Fibroblast of the conjunctiva (primary cell): ENCODE measurements around the gene ULK2.
"Not testable (repeated sequence)": the region's sequence is repeated elsewhere in the genome, so short reads cannot be mapped to it uniquely, and the experiment has no call there.

Experiments used
- DNase-seq: peaks from one replicate; pipeline ENCODE4 v3.0.0-alpha.2; 2010; ENCODE audit warnings: low read depth

ULK2 gene

DNA sequence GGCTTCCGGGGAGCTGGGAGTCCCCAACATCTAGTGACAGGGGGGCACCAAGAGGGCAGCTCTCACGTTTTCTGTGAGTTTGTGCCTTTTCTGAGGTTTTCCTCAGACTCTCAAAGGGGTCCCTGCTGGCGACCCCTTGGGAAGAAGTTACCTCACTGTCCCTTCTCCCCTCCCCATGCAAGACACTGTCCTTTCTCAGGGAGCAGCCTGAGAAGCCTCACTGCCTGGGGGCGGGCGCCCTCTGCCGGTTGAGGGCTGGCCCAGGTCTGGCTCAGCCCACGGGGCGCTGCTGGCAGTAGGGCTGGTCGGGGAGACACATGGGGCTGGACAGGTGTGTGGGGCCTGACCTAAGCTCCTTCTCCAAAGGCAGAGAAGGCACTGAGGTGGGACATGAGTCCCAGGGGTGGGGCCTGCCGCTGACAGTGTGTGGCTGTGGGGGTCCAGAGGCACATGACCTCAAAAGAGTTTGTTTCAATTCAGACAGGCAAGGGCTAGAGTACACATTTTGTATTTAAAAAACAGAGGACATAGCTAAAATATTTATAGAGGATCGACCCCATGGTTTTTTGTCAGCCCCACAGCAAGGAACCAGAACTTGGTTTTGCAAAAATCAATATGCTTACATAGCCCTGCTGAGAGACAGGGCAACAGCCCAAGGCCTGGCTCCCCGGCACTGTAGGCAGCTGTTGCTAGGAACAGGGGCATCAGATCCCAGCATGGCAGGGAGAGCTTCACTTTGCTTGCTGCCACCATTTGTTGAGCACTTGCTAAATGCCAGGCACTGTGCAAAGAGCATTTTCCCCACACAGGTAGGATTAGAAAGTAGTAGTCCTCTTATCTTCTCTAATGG, 101.1 kb downstream of the ULK2 start:
- DNase-seq = peak; percentile 30

DNA sequence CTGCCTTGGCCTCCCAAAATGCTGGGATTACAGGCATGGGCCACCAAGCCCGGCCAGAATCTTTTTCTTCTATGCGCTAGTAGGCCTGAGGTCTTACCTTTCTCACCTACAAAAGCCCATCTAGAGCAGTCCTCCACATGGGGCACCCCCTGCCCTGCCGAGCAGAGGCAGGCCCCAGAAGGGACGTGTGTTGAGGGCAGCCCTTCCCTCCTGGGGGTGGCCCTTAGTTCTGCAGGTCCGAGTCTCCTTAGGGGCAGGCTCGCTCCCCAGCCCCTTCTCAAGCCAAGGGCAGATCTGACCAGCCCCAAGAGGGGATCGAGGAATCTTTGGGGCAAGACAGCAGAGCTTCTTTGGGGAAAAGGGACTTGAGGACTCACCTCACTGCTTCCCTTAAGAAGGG, 101.7 kb downstream of the ULK2 start:
- no peak for DNase-seq

DNA sequence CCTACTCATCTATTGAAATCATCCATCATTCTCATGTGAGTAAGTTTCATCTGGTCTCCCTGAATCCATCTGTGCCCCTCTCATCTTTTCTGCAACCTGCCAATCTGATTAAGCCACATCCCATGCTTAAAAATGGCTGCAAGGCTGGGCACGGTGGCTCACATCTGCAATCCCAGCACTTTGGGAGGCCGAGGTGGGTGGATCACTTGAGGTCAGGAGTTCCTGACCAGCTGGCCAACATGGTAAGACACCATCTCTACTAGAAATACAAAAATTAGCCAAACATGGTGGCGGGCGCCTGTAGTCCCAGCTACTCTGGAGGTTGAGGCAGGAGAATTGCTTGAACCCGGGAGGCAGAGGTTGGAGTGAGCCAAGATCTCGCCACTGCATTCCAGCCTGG, 103.7 kb downstream of the ULK2 start:
- not testable (repeated sequence) for DNase-seq

DNA sequence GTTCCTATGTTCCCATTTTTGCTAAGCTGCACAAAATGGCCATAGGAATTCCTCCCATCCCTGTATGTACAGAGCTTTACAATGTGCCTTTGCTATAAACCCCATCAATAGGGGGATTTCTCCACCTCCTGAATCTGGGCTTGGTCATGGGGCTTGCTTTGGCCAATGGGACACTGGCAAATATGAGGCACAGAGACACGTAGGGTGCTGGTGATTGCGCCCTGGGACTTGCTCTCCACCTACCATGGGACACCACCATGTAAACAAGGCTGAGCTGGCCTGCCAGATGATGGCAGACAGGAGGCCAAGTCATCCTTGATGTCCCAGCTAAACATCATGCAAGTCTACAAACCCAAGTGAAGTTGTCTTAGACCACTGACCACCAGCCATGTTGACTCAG, 104.3 kb downstream of the ULK2 start:
- DNase-seq = no peak

DNA sequence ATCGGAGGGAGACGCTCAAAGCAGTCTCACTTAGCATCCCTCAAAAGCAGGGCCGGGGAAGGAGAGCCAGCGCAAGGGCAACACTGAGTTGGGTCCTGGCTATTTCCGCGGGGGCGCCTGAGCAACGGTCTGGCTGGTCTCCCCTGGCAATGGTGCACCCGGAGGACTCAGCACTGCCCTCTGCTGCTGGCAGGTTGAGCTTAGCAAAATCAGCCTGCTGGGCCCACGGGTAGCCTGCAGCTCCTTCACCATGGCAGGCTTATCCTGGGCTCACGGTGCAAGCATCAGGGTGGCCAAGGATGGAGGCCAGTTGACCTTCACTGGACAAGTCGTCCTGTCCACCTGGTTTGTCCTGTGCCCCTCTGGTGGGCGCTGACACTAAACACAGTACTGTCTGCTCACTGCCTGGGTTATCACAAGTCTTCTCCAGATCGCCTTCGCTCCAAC, 105.2 kb downstream of the ULK2 start:
- peak; percentile 42 for DNase-seq

DNA sequence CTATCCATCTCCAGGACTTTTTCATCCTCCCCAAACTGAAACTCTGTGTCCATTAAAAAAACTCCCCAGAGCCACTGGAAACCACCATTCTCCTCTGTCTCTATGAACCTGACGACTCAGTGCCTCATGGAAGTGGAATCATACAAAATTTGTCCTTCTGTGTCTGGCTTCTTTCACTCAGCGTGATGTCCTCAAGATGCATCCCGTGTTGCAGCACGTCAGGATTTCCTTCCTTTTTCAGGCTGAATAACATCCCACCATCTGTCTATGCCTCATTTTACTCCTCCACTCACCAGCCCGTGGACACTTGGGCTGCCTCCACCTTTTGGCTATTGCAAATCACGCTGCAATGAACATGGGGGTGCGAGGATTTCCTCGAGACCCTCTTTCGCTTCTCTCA, 107.0 kb downstream of the ULK2 start:
- no peak for DNase-seq

DNA sequence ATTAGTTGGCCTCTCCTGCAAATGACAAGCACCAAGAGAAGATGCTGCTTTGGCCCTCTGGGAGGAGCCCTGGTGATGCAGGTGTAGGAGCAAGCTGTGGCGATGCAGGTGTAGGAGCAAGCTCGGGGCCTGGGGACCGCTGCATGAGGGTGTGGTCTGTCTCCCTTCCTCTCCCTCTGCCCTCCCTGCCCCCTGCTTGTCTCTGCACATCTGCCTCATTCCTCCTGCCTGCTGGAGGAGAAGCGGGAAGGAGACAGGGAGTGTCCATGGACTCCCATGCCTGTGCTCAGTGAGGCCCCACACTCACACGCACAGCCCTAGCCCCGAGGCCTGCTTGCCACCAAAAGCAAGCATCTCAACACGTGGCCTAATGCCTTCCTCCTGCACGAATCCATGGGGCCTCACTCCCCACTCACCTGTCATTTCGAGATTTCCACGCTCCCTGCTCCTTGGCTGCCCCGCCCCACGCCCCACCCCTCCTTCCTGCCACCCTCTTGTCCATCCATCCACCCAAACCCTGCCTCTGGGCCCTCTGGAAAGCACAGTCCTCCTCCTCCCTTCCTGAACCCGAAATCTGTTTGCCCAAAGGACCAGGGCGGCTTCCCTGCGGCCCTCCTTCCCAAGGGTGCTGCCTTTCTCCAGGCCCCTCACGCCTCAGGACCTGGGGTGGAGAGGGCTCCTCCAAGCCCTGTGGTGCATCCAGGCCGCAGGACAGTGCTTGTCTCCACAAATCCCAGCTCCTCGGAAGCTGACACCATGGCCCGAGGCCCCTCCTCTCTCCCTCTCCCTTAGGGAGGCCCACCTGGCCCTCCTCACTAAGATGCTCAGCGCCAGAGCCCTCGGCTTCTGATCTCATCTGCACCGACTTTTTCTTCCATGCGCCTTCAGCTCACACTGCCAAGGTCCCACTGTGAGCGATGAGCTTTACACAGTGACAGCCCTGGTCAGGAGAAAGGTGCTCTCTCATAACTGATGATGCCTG, 107.9 kb downstream of the ULK2 start:
- no peak for DNase-seq

DNA sequence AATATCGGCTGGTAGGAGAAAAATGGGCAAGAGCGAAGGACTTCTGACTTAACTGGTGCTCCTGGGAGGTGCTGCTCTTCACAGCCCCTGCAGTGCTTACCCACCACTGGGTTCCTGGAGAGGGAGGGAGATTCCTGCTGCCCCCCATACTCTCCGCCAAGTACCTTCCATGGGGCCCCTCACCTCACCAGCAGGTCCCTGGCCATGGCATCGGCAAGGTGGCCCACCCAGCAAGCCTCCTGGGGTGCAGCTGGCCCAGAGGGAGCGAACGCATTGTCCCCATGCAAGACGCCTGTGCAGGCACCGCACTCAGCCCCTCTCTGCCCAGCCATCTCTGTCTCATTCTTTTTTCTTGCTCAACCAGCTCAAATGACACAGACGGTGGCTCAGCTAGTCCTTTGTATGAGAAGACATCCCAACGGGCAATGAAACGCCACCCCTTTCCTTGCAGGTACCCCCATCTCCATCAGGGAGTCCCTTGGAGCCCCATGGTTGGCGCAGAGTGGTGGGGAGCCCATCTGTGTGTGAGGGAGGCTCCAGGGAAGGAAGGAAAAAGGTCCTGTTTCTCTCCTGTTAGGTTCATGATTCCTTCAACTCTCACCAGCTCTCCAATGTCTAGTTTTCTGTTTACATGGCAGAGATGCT, 110.1 kb downstream of the ULK2 start:
- no peak for DNase-seq

DNA sequence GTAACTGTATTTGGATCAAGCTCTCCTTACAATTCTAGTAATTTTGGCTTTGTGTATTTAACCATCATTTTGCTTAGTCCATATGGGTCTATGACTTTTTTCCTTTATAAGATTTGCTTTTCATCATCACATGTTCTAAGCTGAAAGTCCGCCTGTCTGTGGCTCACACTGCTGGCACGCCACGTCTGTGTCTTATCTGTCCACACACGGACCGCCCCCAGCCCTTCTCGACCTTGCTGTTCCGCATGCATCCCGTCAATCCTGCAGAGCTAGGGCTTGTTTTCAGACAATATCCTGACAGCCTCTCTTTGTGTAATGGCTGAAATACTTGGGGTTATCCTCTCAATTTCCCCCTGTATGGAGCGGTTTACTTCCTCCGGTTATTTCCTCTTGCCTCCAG, 111.2 kb downstream of the ULK2 start:
- DNase-seq = no peak

DNA sequence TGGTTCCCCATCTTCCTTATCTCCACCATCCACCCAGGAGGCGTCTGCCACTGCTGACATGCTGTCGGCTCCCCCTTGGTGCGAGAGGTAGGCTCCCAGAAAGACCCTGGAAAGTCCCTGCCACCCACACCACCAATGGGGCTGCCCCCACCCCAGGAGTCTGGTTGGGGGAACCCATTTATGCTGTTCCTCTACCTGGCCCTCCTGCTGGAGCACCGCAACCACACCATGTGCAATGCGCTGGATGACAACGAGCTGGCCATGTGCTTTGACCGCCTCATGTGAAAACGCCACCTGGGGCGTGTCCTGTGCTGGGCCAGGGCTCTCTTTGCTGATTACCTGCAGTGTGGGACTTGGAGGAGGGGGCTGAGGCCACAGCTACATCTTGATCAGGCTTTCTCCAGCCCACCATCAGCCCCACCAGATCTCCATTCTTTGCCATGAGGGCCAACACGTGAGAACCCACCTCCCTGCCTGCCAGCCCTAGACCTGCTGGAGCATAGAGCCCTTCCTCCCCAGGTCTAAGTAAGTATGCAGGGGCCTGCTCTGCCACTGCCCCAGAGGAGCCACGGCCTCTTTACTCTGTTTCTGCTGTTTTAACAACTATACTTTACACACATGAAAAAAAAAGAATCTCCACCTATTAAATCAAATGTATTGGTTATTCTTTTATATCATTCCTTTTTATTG, 111.8 kb downstream of the ULK2 start:
- DNase-seq = no peak

DNA sequence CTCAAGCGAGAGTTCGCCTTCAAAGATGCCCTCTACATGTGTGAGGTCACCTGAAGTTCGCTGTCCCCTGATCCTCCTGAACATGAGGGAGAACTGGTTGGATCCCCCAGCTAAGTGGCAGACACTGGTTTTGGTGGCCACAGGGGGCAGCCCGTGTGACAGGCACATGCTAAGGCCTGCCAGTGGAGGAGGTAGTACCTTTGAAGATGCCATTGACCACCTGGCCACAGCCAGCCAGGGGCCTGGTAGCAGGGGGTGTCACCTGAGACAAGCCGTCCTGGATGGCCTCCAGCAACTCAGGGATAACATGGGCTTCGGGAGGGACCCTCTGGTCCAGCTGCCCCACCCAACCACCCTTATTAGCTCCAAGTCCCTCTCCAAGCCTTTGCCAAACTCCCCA, 112.3 kb downstream of the ULK2 start:
- DNase-seq = no peak

DNA sequence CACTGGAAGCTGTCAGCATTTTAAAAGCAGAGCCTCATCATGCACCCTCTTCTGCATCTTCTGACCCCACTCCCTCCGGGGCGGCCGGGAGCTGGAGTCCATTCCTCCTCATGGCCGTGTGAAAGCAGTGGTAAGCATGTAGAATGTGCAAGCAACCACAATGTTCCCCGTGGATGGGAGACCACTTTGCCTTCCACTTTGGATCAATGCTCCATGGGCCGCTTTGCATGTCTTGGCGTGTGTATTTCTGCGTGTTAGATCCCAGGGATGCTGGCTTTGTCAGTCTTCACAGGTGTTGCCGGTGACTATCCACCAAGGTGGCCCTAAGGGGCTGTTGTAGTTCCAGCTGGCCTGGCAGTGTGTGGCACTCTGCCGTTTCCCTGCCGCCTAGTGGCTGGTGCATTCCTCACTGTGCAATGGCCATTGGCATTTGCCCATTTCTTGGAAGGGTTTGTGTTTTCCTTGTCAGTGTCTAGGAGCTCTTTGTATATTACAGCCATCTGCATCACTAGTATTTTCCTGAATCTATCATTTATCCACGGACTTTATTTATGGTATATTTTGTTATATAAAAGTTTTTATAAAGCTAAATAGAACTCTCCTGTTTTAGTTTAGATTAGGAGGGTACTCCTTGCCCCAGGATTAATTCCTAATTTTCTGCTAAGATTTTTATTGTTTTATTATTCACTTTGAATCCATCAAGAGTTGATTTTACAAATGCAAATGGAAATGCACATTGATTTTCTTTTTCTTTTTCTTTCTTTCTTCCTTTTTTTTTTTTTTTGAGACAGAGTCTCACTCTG, 113.9 kb downstream of the ULK2 start:
- no peak for DNase-seq

DNA sequence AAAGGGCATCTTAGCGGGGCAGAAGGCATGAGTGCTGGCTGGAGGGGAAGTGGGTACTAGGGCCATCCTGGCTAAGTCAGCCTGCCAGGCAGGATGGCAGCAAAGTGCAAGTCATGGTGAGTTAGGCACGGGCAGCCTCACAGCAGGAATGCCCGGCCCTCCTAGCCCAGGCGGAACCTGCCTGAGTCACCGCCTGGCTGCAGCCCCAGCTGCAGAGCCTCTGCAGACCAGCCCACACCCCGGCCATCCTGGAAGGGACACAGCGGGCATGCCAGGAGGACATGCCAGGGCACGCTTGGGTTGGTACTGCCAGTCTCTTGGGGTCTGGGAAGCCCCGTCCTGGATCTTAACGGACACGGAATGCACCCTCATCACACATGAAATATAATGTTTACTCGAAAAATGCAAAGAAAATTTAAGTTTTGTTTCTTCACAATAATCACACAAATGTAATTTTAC, 114.7 kb downstream of the ULK2 start:
- peak; percentile 65 for DNase-seq

DNA sequence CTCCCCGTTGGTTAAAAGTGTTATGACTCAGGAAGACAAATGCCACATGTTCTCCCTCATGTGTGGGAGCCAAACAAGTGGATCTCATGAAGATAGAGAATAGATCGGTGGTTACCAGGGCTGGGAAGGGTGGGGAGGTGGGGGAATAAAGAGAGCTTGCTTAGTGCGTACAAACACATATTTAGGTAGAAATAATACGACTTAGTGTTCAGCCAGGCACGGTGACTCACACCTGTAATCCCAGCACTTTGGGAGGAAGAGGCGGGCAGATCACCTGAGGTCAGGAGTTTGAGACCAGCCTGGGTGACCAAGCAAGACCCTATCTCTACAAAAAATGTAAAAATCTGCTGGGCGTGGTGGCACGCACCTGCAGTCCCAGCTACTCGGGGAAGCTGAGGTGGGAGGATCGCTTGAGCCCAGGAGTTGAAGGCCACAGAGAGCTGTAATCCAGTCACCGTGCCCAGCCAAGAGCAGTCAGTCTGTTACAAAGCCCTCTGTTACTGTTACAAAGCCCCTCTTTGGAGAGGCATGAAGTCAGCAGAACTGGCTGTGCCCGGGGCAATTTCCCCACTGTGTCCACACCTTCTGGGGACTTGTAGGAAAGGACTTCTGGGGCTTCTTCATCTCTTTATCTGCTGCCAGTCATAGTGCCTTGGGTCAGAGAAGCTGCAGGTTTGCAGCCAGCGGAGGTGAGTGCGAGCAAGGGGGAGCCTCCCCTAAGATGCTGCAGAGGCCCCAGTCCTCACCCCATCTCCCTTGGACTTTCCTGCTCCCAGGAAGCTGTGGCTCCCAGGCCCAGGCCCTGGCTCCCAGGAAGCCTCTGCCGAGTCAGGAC, 115.3 kb downstream of the ULK2 start:
- no peak for DNase-seq

DNA sequence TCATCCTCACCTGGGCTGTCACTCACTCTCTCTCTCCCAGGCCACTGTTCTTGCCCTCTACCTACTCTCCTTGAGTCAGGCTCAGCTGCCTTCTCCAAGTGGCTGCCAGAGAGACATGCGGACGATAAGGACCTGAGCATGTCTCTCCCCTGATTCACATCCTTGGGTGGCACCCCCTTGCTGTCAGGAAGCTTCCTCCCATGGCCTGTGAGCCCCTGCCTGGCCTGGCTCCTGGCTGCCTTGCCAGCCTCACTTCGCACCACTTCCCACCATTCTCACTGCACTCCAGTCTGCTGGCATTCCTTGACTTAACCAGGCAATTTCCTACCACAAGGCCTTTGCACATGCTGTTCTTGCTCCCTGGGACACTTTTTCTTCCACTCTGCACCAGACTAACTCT, 116.9 kb downstream of the ULK2 start:
- DNase-seq = no peak

DNA sequence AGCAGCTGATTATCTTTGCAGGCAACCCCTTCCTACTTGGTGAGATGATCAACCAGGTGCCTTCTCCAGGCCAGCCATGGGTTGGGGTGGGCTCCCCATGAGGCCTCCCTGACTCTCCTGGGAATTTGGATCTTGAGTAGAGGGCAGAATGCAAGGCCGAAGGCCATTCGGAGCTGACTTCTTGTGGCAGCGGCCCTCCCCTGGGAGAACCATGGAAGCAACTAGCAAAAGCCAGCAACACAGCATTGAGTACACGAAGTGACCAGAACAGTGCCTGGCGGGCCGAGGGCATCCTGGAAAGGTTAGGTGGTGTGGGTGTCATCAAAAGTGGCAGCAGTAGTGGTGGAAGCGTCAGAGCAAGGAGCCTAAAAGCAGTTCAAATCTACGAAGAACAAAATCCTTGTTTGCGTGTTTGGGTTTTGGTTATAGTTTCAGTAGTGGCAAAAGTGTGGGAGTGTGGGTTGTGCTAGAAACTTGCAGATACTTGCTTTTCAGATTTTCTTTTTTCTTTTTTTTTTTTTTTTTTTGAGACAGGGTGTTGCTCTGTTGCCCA, 117.6 kb downstream of the ULK2 start:
- no peak for DNase-seq

DNA sequence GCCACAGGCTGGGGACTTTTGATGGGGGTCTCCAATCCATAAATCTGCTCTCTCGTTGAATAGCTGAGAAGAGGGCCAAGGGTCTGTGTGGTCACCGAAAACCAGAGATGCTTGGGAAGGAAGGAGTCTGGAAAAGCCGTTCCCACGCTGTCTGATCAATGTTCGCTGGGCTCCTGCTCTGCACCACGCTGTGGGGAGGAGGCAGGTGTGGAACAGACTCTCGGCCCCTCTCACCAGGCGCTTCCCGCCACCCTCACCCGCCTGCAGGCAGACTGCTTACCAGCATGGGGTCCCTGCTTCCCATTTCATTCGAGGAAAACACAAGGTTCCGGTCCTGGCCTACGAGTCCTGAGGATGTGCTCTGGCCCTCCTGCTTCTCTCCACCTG, 118.9 kb downstream of the ULK2 start:
- no peak for DNase-seq

DNA sequence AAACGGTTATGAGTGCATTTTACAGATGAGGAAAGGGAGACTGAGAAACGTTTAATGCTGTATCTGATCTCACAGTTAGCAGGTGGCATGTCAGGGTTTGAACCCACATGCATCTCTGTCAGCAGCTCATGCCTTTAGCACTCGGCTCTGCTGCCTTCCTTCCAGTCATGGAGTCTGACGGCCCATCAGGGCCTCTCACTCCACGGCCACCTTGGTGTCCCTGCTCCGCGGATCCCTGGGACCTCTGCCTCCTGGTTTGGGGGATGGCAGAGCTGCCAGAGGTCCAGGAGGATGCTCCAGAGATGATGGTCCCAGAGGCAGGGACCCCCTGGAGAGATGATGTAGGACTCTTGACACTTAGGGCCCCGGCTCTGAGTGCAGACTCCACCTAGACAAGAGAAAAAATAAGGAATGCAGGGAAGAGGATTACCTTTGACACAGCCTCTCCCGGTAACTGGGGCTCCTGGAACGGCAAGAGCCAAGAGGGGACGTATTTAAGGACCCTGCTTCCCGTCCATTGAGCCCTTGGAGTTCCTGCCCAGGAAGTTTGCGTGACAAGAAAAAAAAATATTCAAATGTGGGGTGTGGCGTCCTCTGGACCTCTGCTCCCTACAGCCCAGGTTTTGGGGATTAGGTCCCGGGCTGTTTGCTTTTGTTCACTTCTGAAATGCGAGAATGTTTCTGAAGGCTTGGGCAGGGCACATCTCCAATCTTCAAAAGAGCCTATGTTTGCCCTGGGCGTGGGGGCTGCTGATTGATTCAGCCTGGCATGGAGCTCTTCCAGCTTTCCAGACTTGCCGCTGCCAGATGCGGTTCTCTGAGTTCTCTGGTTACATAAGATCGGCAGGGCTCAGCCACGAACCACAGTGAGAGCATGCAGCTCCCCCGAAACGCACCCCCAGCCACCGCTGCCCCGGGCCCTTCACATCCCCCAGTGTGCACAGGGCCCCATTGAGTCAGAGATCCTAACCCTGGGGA, 119.6 kb downstream of the ULK2 start, which contains the start of gene ALDH3A1:
ALDH3A1 (minus strand) TSS at position 470 of the 978 bp plus-strand sequence. CDS start 3,169 bp downstream, outside the sequence.
- DNase-seq = peak; percentile 27
